DND-41 (cell line): ENCODE data around the gene USH1G.
A peak's percentile ranks its signal among the peaks of the same experiment; 100 is the strongest.

ENCODE experiments used
- ATAC-seq: fragments of 200-7000 bp; cut with Tn5 transposase; 3 replicates; pipeline ENCODE4 v1.9.1; 2021; ENCODE audit warnings: low read depth; ENCODE audit not compliant: insufficient read depth
- DNase-seq: peaks from one replicate; pipeline ENCODE4 v3.0.0-alpha.2; 2020
- H2AFZ ChIP-seq: 2 replicates; pipeline ENCODE4 v1.6.0; 2012; ENCODE audit warnings: low read depth, low read length
- H3K27ac ChIP-seq: 2 replicates; pipeline ENCODE4 v1.5.1; 2012; ENCODE audit warnings: low read length, inconsistent platforms
- H3K27me3 ChIP-seq: fragments of 200-600 bp; sonication (generic); 2 replicates; pipeline ENCODE4 v1.6.0; 2012; ENCODE audit warnings: low read length, mild to moderate bottlenecking, inconsistent platforms; ENCODE audit not compliant: insufficient read depth, poor library complexity
- H3K36me3 ChIP-seq: 2 replicates; pipeline ENCODE4 v1.5.1; 2012; ENCODE audit warnings: low read length, inconsistent platforms; ENCODE audit not compliant: insufficient read depth
- H3K4me1 ChIP-seq: 2 replicates; pipeline ENCODE4 v1.5.1; 2012; ENCODE audit warnings: mild to moderate bottlenecking, low read length; ENCODE audit not compliant: insufficient read depth
- H3K4me2 ChIP-seq: 2 replicates; pipeline ENCODE4 v1.6.0; 2012; ENCODE audit warnings: mild to moderate bottlenecking, moderate library complexity, low read length, inconsistent platforms; ENCODE audit not compliant: insufficient read depth
- H3K4me3 ChIP-seq, 2 experiments: fragments of 200-600 bp in 1 of 2; shearing (Covaris generic) in 1 of 2; 2 replicates each; pipeline ENCODE4 v1.5.1; 2012 to 2016; ENCODE audit warnings: inconsistent platforms in 2 of 2, low read length in 2 of 2, mild to moderate bottlenecking in 2 of 2, low read depth in 1 of 2, moderate library complexity in 1 of 2
- H3K79me2 ChIP-seq: 2 replicates; pipeline ENCODE4 v1.6.0; 2012; ENCODE audit warnings: low read length, inconsistent platforms; ENCODE audit not compliant: insufficient read depth
- H3K9ac ChIP-seq: 2 replicates; pipeline ENCODE4 v1.6.0; 2012; ENCODE audit warnings: low read depth, mild to moderate bottlenecking, inconsistent platforms, low read length, moderate library complexity
- H3K9me3 ChIP-seq: 2 replicates; pipeline ENCODE4 v1.5.1; 2012; ENCODE audit warnings: low read length, moderate library complexity, mild to moderate bottlenecking, inconsistent platforms; ENCODE audit not compliant: insufficient read depth, severe bottlenecking
- H4K20me1 ChIP-seq: 2 replicates; pipeline ENCODE4 v1.6.0; 2012; ENCODE audit warnings: low read length; ENCODE audit not compliant: insufficient read depth
- CTCF ChIP-seq: IDR thresholded peaks from 2 replicates; pipeline ENCODE4 v1.5.1; 2012; ENCODE audit warnings: borderline replicate concordance, low read length, moderate library complexity, mild to moderate bottlenecking; ENCODE audit not compliant: poor library complexity, severe bottlenecking; ENCODE audit errors: extremely low read depth
- EZH2 ChIP-seq: IDR thresholded peaks from 3 replicates; pipeline ENCODE4 v1.6.1; 2012; ENCODE audit warnings: borderline replicate concordance, low read depth, mild to moderate bottlenecking, moderate library complexity, low read length, inconsistent platforms; ENCODE audit not compliant: severe bottlenecking

USH1G gene

GRCh38 chr17:74924250-74924948 lies 1.3 kb upstream of the USH1G start, which contains the start of gene OTOP2:
OTOP2 (plus strand) TSS chr17:74924273; CDS start chr17:74924633, 360 bp downstream.
- H3K4me2 ChIP-seq: no peak within 1 kb of the TSS
- H2AFZ ChIP-seq: no peak within 1 kb of the TSS
- peaks cover 24% of the 10 kb centered on the region for H3K27me3 ChIP-seq

GRCh38 chr17:74923538-74924249 lies 639 bp upstream of the USH1G start:
- DNase-seq (no peak), ATAC-seq (0 out of 3 replicates have a peak, but pooled peaks have one; percentile 3)
- peak; percentile 46 for TF ChIP-seq CTCF
- no peak for TF ChIP-seq EZH2
- no peak overlapping the region for H3K9ac ChIP-seq
- no peaks in the 10 kb centered on the region for H3K4me1 ChIP-seq
- no peak overlapping the region for H3K27ac ChIP-seq
- H3K9me3 ChIP-seq: no peaks in the 10 kb centered on the region
- no peak overlapping the region for H3K4me2 ChIP-seq
- H2AFZ ChIP-seq: no peak overlapping the region
- no peaks in the 10 kb centered on the region; the same call in 1 of the 2 replicates for H4K20me1 ChIP-seq
- peaks cover 20% of the 10 kb centered on the region for H3K27me3 ChIP-seq
- no peaks in the 10 kb centered on the region for H3K36me3 ChIP-seq
- H3K4me3 ChIP-seq: no peak overlapping the region
- H3K79me2 ChIP-seq: no peaks in the 10 kb centered on the region

More at GRCh38 chr17:74924250-74924948, 1.3 kb upstream of the USH1G start, which contains the start of gene OTOP2:
- Histone ChIP-seq H3K4me1 (no peaks in the 10 kb centered on the region), H3K36me3 (no peaks in the 10 kb centered on the region), H3K79me2 (no peaks in the 10 kb centered on the region), H3K4me3 (no peak within 1 kb of the TSS), H3K9me3 (no peaks in the 10 kb centered on the region), H3K9ac (no peak within 1 kb of the TSS), H4K20me1 (no peaks in the 10 kb centered on the region; the same call in 1 of the 2 replicates), H3K27ac (no peak within 1 kb of the TSS)
- ATAC-seq (no peak), DNase-seq (no peak)
- no peak for TF ChIP-seq CTCF
- no peak for TF ChIP-seq EZH2

GRCh38 chr17:74922172-74922571 lies 883 bp downstream of the USH1G start:
- Histone ChIP-seq H3K9ac (no peak overlapping the region), H3K27me3 (peaks cover 12% of the 10 kb centered on the region)

More at GRCh38 chr17:74922172-74922571, 883 bp downstream of the USH1G start:
- no peak for TF ChIP-seq CTCF
- no peak for TF ChIP-seq EZH2
- no peaks in the 10 kb centered on the region for H3K9me3 ChIP-seq
- no peaks in the 10 kb centered on the region for H3K4me1 ChIP-seq
- no peak overlapping the region for H3K4me2 ChIP-seq
- no peak overlapping the region for H2AFZ ChIP-seq
- no peak overlapping the region for H3K4me3 ChIP-seq
- no peak overlapping the region for H3K27ac ChIP-seq
- no peaks in the 10 kb centered on the region for H3K36me3 ChIP-seq
- ATAC-seq (no peak), DNase-seq (no peak)
- no peaks in the 10 kb centered on the region; the same call in 1 of the 2 replicates for H4K20me1 ChIP-seq
- H3K79me2 ChIP-seq: no peaks in the 10 kb centered on the region
